ENCODE results near the gene MTG2.

The MTG2 gene

DNA sequence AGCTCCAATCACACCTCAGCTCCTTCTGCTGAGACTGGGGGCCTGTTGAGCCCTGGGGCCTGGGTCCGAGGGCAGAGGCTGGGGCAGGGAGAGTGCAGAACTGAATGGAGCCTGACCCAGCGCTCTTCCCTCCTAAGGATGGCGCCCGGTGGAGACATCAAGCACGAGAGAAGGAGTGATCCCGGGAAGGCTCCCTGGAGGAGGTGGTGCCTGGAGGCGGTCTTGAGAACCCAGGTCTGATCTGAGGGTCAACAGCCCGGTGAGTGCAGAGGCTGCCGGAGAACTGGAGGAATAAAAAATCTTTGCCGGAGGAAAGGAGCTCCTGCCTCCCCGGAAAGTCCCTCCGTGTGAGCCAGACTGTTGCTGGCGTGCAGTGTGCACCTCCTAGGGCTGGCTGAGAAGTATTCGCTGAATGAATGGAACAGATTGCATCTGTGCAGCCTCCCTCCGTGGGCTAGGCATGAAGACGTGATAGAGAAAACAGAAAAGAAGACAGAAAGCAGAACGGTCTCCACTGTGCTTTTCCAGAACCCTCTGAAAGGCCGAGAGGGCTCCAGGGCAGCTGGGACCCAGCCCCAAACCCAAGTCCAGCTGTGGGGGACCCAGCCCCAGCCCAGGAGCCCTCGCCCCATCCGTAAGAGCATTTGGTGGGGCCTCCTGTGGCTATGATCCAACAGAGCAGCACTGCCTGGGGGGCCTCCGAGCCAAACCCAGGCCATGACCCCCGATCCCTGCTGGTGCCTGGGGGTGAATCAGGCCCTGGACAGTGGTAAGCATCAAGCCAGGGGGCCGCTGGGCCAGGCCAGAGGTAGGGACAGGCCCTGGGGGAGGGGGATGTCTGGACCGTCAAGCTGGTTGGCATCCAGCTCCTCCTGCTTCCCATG, 44.1 kb downstream of the MTG2 start:
- DNase-seq = no peak
- in situ Hi-C loops (cut with MboI; ENCODE audit: low pct_unique_long_range_greater_than_20kb, low sequenced_read_pairs) = no loop called here

DNA sequence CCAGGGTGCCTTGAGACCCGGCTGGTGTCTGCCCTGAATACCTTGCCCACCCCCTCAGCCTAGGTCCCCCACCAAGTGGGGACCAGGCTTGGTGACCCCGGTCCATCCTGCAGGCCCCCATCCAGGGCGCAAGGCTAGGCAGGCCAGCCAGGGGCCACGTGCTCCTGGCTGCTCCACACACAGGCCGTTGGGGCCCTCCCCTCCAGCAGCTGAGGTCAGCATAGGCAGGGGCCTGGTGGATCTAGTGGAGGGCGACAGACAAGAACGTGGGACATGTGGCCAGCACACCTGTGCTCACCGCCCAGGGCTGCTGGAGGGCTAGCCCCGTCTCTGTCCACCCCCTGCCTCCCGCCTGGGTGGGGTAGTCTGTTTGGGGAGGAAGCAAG, 44.8 kb downstream of the MTG2 start:
- in situ Hi-C loops (cut with MboI; ENCODE audit: low pct_unique_long_range_greater_than_20kb, low sequenced_read_pairs) = no loop called here
- no peak for DNase-seq

DNA sequence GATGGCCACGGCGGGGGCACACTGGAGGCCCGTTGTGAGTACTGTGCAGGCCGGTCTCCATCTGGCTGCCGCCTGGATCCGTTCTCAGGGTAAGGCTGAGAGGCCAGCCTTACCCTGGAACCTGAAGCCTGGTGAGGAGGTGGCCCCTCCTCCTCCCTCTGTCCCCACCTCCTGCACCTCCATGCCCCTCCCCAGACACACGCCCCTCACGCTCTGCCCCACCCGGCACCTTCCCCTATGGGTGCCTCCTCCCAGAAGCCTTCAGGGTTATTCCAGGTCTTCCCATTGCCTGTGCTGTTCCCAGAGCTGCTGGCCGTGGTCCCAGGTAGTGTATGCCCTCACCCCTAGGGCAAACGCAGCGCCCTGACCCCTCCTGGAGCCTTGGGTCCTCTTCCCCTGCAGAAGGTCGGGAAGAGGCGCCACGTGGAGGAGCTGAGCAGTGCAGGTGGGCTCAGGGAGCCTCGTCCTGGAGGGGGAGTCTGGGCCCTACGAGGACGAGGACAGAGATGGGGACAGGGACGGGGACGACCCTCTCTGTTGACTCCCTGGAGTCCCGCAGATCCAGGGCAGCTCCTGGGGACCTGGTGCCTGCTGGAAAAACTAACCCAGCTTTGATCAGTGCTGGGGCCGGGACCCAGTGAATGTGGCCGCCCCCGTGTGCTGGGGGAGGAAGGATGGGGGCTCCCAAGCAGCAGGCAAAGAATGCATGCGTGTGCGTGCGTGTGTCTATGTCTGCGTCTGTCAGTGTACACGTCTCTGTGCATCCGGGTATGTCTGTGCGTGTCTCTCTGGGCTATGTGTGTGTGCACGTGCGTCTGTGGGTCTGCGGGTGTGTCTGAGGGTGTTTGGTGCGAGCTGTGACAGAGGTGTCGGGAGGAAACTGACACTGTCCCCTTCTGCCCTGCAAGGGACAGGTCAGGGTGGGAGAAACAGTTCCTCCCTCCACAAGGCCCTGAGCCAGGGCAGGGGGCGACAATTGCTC, 45.4 kb downstream of the MTG2 start:
- DNase-seq = no peak

DNA sequence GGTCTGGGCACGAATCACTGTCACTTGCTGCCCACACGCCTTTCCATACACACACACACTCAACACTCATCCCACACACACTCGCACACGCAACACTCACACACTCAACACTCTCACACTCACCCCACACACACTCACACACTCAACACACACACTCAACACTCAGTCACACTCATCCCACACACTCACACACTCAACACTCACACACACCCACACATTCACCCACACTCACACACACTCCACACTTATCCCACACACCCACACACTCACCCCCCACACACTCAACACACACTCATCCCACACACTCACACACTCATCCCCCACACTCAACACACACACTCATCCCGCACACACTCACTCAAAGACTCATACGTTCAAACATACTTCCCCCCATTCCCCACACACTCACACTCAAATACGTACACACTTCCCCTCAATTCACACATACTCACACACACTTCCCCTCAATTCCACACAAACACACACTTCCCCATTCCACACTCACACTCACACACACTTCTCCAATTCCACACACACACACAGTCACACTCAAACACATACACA, 46.2 kb downstream of the MTG2 start:
- in situ Hi-C loops (cut with MboI; ENCODE audit: low pct_unique_long_range_greater_than_20kb, low sequenced_read_pairs) = no loop called here
- DNase-seq = no peak

More for the DNA sequence above, 45.4 kb downstream of the MTG2 start:
- in situ Hi-C loops (cut with MboI; ENCODE audit: low pct_unique_long_range_greater_than_20kb, low sequenced_read_pairs) = no loop called here

DNA sequence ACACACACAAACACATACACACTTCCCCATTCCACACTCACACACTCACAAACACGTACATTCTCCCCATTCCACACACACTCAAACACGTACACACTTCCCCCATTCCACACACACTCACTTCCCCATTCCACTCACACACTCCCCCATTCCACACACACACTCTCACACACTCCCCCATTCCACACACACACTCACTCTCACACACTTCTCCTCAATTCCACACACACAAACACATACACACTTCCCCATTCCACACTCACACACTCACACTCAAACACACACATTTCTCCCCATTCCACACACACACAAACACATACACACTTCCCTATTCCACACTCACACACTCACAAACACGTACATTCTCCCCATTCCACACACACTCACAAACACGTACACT, 46.8 kb downstream of the MTG2 start:
- in situ Hi-C loops (cut with MboI; ENCODE audit: low pct_unique_long_range_greater_than_20kb, low sequenced_read_pairs) = no loop called here
- DNase-seq = no peak

DNA sequence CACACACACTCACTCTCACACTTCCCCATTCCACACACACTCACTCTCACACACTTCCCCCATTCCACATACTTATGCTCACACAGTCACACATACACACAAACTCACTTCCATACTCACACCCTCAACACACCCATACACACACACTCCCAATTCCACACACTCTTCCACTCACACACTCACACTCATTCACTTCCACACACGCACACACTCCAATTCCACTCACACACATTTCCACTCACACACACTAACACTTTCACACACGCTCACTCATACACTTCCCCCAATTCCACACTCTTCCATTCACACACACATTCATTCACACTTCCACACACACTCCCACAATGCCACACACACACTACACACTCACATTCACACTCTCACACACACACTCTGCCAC, 47.4 kb downstream of the MTG2 start:
- in situ Hi-C loops (cut with MboI; ENCODE audit: low pct_unique_long_range_greater_than_20kb, low sequenced_read_pairs) = no loop called here
- DNase-seq = no peak

DNA sequence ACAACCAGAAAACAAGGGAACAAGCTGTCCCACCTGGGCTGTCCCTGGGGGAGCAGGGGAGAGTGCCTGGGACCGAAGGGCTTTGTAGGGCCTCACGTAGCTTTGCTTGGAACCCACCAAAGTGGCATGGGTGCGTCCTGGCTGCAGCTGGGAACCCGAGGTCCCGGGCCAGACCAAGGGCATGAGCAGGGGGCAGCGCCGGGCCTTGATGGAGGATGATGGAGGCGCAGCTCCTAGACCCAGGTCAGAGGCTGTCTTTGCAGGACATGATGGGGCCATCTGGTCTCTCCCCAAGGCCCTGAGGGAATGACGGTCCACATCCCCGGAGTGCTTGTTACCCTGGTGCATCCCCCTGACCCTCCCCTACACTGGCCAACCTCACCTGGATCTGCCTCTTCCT, 47.9 kb downstream of the MTG2 start:
- in situ Hi-C loops (cut with MboI; ENCODE audit: low pct_unique_long_range_greater_than_20kb, low sequenced_read_pairs) = no loop called here
- DNase-seq = no peak

DNA sequence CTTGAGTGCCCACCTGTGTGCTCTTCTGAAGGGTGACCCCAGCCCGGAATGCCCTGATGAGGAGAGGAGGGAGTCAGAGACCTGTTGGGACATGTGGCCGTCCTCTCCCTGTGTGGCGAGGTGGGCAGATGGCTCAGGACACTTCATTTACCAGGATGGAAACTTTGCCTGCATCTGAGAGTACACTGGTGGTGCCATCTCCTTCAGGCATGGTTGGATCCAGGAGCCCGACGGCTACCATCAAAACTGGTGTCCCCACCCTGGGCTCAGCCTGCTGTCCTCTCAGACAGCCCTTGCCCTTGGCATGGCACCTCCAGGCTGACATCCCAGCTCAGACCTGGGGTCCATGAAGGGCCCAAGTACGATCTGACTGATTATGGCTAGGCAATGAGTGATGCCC, 48.5 kb downstream of the MTG2 start:
- in situ Hi-C loops (cut with MboI; ENCODE audit: low pct_unique_long_range_greater_than_20kb, low sequenced_read_pairs) = no loop called here
- no peak for DNase-seq

DNA sequence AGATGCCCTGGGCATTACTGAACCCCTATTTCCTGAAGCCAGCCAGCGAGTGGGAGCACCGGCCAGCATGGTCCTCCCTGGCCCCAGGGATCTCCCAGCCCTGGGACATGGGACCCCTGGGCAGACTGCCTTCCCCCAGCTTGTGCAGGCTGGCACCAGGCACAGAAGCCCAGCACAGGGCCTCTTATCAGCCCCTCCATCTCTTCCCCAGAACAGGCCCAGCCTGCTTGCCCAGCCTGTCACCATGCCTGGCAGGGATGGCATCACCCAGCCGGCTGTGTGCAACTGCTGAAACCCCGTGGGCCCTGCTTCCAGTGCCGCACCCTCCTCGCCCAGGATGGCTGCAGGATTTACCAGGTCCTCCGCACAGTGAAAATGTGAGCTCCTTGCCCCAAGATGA, 49.4 kb downstream of the MTG2 start:
- DNase-seq = no peak
- in situ Hi-C loops (cut with MboI; ENCODE audit: low pct_unique_long_range_greater_than_20kb, low sequenced_read_pairs) = no loop called here

DNA sequence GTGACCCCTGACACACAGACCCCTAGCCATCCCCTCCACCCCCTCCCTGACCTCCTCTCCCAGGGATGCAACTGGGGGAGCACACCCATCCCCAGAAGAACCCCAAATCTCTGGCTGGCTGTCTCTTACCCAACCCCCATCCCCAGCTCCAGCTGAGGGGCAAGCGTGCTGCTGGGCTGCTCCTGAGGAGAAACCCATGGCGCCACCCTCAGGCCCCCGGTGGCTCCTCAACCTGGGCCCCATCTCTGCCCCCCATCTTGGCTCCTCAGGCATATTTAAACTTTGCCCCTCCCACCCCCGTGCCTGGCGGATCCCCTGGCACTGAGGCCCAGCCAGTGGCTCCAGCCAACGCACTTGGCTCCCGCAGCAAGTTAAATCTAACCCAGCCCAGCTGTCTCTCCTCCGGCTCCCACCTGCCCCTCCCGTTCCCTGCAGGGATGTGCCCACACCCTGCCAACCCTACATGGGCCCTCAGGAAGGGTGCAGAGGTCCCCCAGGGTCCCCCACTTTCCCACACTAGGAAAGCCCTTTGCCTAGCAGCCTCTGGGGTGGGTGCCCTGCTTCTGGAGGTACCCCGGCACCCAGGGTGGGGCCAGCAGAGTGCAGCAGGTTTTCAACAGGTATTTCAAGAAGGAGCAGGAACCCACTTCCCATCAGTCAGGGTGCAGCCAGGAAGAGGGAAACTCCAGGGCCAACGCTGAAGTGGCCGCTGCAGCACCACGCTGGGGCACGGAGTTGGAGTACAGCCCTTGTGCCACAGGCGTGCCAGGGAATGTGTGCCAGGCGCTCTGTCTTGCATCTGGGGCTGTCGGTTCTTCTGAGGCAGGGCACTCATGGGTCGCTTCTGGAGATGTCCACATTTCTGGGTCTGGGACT, 50.2 kb downstream of the MTG2 start:
- in situ Hi-C loops (cut with MboI; ENCODE audit: low pct_unique_long_range_greater_than_20kb, low sequenced_read_pairs) = no loop called here
- no peak for DNase-seq

DNA sequence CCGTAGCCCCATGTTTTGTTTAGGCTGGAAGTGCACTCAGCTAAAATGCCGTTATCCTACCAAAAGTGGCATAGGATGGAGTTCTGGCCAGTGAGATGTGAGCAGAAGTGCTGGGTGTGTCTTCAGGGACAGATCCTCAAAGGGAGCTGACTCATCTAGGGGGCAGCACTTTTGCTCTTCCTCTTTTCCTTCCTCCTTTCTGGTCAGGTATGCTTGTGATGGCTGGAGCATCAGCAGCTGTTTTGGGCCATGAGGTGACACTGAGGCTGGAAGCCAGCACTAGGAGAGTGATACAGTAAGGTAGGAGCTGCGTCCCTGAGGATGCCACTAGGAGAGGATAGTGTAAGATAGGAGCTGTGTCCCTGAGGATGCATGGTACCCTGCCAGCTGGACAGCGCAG, 50.9 kb downstream of the MTG2 start:
- peak; percentile 24 for DNase-seq
- in situ Hi-C loops (cut with MboI; ENCODE audit: low pct_unique_long_range_greater_than_20kb, low sequenced_read_pairs) = no loop called here

DNA sequence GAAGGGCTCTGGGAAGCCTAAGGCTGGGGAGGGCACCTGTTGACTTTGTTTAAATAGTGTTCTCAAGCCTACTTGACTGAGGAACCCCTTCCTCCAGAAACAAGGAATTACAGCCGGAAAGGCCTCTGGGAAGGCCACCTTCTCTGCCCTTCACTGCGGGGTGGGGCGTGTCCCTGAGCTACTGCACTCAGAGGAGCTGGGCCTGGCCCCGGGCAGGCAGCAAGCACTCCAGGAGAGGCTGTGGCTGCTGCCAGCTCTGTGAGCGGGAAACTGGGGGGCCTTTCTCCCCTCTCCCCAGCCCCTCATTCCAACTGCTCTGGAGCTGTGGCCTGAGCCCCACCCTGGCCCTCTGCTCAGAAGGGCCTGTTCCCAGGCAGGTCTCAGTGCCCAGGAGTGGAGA, 51.5 kb downstream of the MTG2 start:
- no peak for DNase-seq
- in situ Hi-C loops (cut with MboI; ENCODE audit: low pct_unique_long_range_greater_than_20kb, low sequenced_read_pairs) = no loop called here

DNA sequence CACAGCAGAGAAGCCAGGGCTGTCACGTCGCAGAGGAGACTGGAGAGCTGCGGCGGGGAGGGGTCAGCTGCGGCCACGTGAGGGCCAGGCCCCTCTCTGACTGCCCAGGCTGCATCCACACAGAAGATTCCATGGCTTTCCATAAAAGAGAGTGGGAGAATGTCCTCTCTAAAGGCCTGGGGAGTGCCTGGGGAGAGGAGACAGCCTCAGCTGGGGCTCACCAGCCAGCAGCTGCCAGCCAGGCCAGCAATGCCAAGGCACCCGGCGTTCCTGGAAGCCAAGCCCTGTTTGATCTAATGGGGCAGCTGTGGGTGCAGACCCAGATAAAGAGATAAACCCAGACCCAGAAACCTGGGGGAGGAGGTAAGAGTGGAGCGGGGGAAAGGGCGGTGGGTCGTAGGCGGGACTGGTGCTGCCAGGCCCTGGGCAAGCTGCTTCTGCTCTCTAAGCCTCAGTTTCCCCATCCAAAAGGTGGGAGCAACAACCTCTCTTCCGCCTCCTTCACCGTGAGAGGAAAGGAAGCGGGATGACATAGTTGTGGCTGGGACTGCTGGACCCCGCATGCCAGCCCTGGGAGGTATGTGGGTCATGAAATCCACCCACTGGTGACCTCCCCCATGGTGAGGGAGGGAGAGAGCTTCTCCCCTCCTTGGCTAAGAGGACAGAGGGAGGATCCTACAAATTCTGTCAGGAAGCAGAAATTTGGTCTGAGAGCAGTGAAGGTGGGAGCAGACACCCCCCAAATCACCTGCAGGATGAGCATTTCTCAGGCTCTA, 52.4 kb downstream of the MTG2 start:
- no peak for DNase-seq
- in situ Hi-C loops (cut with MboI; ENCODE audit: low pct_unique_long_range_greater_than_20kb, low sequenced_read_pairs) = no loop called here

DNA sequence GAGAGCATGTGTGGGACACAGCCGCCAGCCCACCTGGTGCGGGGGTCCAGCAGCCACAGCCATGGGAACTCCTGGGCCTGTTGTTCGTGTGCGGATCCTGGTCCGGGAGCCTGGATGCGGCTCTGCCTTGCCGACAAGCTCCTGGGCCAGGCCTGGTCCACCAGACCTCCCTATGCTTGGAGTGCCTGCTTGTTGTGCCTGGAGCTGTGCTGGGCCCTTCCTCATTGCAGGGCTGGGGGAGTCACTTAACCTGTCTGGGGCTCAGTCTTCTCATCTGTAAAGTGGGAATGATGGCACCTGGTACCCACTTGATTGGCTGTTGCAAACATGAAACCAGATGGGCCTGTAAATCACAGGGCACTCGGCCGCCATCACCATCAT, 52.9 kb downstream of the MTG2 start:
- no peak for DNase-seq
- in situ Hi-C loops (cut with MboI; ENCODE audit: low pct_unique_long_range_greater_than_20kb, low sequenced_read_pairs) = no loop called here

DNA sequence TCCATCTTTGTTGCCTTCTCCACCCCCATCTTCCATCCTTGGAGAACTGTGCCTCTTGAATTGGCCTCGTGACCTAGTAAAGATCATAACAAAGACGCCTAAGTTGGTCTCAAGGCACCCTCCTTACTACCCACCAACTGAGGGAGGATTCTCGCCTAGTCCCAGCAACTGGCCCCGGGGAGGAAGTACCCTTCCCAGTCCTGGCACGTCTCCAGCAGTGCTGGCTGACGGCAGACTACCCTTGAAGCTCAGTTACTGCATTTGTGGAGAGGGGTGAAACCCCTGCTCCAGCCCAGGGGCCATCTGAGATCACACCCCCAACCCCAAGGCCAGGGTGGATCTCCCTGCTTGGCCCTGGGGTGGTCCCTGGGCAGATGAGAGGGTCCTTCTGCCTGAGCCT, 53.4 kb downstream of the MTG2 start:
- DNase-seq = no peak
- in situ Hi-C loops (cut with MboI; ENCODE audit: low pct_unique_long_range_greater_than_20kb, low sequenced_read_pairs) = no loop called here

DNA sequence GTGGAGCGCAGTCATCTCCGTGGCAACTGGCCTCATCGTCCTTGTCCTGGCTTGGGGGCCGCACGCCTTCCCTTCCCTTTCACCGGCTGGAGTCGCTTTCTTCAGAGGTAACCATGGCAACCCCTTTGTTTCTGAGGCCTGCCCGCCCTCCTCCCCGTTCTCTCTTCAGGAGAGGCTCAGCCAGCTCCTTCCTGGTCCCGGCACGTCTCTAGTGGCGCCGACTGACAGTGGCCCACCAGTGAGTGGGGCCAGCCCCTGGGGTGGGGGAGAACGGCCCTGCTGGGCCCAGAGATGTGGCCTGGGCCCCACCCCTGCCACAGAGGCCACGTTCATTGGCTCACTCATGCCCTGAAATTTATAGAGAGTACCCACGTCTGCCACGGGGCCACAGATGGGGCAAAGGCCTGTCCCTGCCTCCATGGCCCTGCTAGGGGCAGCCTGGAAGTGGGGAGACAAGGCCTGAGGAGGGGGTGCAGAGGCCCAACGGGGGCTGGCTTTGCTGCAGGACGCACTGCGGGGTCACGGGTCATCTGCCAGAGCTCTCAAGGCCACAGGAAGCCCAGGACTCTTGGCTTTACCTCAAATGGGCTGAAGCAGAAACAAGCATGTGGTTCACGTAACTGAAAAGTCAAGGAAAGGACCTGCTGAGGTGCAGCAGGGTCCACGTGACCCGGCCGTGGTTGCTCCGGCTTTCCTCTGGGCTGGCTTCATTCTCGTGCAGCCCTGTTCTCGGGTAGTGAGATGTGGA, 54.1 kb downstream of the MTG2 start:
- no peak for DNase-seq
- in situ Hi-C loops (cut with MboI; ENCODE audit: low pct_unique_long_range_greater_than_20kb, low sequenced_read_pairs) = no loop called here

DNA sequence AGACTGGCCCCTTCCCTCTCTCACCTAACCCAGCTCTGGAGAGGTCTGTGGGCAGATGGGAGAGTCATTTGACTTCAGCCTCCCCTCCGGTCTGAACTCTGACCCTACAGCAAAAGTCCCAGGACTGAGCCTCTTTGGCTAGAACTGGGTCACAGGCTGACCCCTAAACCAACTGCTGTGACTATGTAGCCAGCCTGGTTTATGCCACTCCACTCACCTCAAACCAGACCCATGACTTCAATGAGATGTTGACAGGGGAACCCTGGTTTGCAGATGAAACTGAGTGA, 54.6 kb downstream of the MTG2 start:
- in situ Hi-C loops (cut with MboI; ENCODE audit: low pct_unique_long_range_greater_than_20kb, low sequenced_read_pairs) = no loop called here
- no peak for DNase-seq
